ENCODE measurements around the gene DENND1B. TPM values are rescaled to one million over a fixed set of nuclear protein-coding genes. Genes with fewer than 3 reads are reported as not detected.

The DENND1B gene
- total RNA-seq, 1 donor from 2014 or later: 7.5 TPM

DNA sequence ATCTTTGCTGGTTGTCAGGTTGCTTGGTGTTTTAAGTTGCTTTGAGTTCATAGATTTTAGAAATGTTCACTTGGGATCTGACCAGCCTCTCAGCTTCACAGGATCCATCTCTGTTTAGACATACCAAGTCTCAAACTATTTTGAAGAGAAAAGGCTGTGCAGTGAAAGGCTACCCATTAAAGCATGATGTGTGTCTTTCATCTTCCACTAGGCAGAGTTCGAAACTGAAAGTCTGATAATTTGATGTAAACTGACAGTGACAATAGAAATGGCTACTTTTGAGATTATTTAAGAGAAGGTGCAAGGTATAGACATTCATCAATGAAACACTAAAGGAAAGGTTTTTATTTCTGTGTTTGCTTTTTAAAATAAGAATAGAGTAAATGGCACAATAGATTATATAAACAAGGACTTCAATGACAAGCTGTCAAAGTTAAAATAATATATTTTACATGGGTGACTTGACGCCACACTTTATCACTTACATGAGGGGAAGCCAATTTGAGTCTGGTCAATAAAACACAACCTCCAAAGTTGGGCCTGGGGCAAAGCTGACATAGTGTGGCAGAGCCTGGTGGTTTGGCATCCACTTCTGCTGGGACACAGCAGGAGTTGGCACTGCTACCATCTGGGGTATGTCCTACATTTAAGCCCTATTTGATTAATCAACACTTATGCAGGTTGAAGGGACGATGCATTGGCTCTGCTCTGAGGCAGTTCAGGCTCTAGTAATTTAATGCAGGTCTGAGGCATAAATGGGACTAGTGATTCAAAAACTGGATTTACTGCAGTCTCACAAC, 309.6 kb downstream of the DENND1B start:
- no peaks in the 10 kb centered on the region for H3K36me3 ChIP-seq (ENCODE audit: control insufficient read depth, insufficient read depth, low read length)
- DNase-seq (ENCODE audit: low read depth): no peak
- no peaks in the 10 kb centered on the region for H3K27me3 ChIP-seq (ENCODE audit: control insufficient read depth, insufficient read depth, low read length)
- TF ChIP-seq, protein P1, sequence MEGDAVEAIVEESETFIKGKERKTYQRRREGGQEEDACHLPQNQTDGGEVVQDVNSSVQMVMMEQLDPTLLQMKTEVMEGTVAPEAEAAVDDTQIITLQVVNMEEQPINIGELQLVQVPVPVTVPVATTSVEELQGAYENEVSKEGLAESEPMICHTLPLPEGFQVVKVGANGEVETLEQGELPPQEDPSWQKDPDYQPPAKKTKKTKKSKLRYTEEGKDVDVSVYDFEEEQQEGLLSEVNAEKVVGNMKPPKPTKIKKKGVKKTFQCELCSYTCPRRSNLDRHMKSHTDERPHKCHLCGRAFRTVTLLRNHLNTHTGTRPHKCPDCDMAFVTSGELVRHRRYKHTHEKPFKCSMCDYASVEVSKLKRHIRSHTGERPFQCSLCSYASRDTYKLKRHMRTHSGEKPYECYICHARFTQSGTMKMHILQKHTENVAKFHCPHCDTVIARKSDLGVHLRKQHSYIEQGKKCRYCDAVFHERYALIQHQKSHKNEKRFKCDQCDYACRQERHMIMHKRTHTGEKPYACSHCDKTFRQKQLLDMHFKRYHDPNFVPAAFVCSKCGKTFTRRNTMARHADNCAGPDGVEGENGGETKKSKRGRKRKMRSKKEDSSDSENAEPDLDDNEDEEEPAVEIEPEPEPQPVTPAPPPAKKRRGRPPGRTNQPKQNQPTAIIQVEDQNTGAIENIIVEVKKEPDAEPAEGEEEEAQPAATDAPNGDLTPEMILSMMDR (IDR thresholded peaks at IDR 0.05; ENCODE audit: insufficient read depth, low read length, poor library complexity, severe bottlenecking): no peak
- no peak overlapping the region for H3K4me3 ChIP-seq (ENCODE audit: low read depth, low read length)

DNA sequence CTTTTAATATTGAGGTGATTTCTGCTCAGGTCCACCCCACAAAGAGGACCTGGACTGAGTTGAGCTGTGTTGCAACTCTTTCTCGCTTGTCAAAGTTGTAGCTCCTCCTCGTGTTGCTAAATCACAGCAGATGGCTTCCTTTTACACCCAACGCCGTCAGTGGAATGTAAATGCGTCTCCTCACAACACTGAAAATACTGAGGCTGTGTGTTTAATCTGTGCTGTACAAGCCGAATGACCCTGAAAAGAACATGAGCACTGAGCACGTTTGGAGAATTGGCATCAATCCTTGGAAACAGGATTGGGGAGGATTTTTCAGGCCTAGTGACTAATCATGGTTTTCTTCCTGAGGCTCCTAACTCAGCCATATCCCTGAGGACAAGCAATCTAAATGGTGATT, 311.2 kb downstream of the DENND1B start:
- Histone ChIP-seq H3K36me3 (ENCODE audit: control insufficient read depth, insufficient read depth, low read length) (no peaks in the 10 kb centered on the region), H3K4me3 (ENCODE audit: low read depth, low read length) (no peak overlapping the region), H3K27me3 (ENCODE audit: control insufficient read depth, insufficient read depth, low read length) (no peaks in the 10 kb centered on the region)
- DNase-seq (ENCODE audit: low read depth): no peak
- TF ChIP-seq, protein P1 (IDR thresholded peaks at IDR 0.05; ENCODE audit: insufficient read depth, low read length, poor library complexity, severe bottlenecking): no peak

- H3K27me3 ChIP-seq (ENCODE audit: control insufficient read depth, insufficient read depth, low read length): no peaks in the 10 kb centered on the region
- no peak overlapping the region for H3K4me3 ChIP-seq (ENCODE audit: low read depth, low read length)
- DNase-seq (ENCODE audit: low read depth): no peak
- TF ChIP-seq, protein P1 (IDR thresholded peaks at IDR 0.05; ENCODE audit: insufficient read depth, low read length, poor library complexity, severe bottlenecking): no peak
- H3K36me3 ChIP-seq (ENCODE audit: control insufficient read depth, insufficient read depth, low read length): no peaks in the 10 kb centered on the region
Measured at GRCh38 chr1:197463142-197463541, 312.1 kb downstream of the DENND1B start.

- no peak for DNase-seq (ENCODE audit: low read depth)
Measured at GRCh38 chr1:197462539-197462938, 312.7 kb downstream of the DENND1B start.

More at GRCh38 chr1:197462539-197462938, 312.7 kb downstream of the DENND1B start:
- TF ChIP-seq, protein P1 (IDR thresholded peaks at IDR 0.05; ENCODE audit: insufficient read depth, low read length, poor library complexity, severe bottlenecking): no peak
- H3K27me3 ChIP-seq (ENCODE audit: control insufficient read depth, insufficient read depth, low read length): no peaks in the 10 kb centered on the region
- H3K36me3 ChIP-seq (ENCODE audit: control insufficient read depth, insufficient read depth, low read length): no peaks in the 10 kb centered on the region
- H3K4me3 ChIP-seq (ENCODE audit: low read depth, low read length): no peak overlapping the region

Other genes with a start within 250 kb of the DENND1B start
- gene C1orf53, start 127.2 kb upstream of the DENND1B start, total RNA-seq: 8.2 and 9.9 TPM in 2 replicates
- 0.07 and 0.13 TPM in 2 replicates for gene LHX9, start 141.9 kb upstream of the DENND1B start, total RNA-seq